HCT116 (cell line): ENCODE measurements around the gene NR2E1.

Source experiments
- CTCF ChIP-seq, 3 experiments: fragments of 200-600 bp in 1 of 3; sonication (generic) in 1 of 3; IDR thresholded peaks in 2 of 3; conservative IDR thresholded peaks in 1 of 3; 2 replicates each; pipeline ENCODE4 v1.5.1; 2012 to 2017; ENCODE audit warnings: low read depth in 2 of 3, low read length in 2 of 3, antibody characterized with exemption in 1 of 3, borderline replicate concordance in 1 of 3, control low read depth in 1 of 3, mild to moderate bottlenecking in 1 of 3, mixed read lengths in 1 of 3, mixed run types in 1 of 3, moderate library complexity in 1 of 3; ENCODE audit not compliant: insufficient read depth in 1 of 3
- EGR1 ChIP-seq: IDR thresholded peaks from 2 replicates; pipeline ENCODE4 v1.6.1; 2012; ENCODE audit warnings: low read depth
- EZH2 ChIP-seq: fragments of 200-600 bp; sonication (generic); IDR thresholded peaks from 2 replicates; pipeline ENCODE4 v1.6.1; 2017; ENCODE audit warnings: antibody characterized with exemption, mixed run types
- EZH2phosphoT487 ChIP-seq: fragments of 200-600 bp; IDR thresholded peaks from 2 replicates; pipeline ENCODE4 v1.6.1; 2018; ENCODE audit warnings: antibody characterized with exemption, borderline replicate concordance
- JUND ChIP-seq: IDR thresholded peaks from 2 replicates; pipeline ENCODE4 v1.6.1; 2012
- MAX ChIP-seq: IDR thresholded peaks from 2 replicates; pipeline ENCODE4 v1.6.1; 2012
- POLR2A ChIP-seq: IDR thresholded peaks from 2 replicates; pipeline ENCODE4 v1.7.0; 2011; ENCODE audit warnings: borderline replicate concordance; ENCODE audit not compliant: insufficient read depth, insufficient read length; ENCODE audit errors: extremely low read depth
- RAD21 ChIP-seq: IDR thresholded peaks from 2 replicates; pipeline ENCODE4 v1.6.1; 2012; ENCODE audit warnings: low read depth, mild to moderate bottlenecking
- ZNF274 ChIP-seq: fragments of 200-500 bp; sonication (Bioruptor generic); IDR thresholded peaks from 2 replicates; pipeline ENCODE4 v1.6.1; 2014; ENCODE audit warnings: mild to moderate bottlenecking, low read depth, low read length, inconsistent platforms
- TF ChIP-seq, protein P1 (sequence below): IDR thresholded peaks from 2 replicates; pipeline ENCODE4 v1.6.1; 2012; ENCODE audit warnings: low read depth

DNA sequence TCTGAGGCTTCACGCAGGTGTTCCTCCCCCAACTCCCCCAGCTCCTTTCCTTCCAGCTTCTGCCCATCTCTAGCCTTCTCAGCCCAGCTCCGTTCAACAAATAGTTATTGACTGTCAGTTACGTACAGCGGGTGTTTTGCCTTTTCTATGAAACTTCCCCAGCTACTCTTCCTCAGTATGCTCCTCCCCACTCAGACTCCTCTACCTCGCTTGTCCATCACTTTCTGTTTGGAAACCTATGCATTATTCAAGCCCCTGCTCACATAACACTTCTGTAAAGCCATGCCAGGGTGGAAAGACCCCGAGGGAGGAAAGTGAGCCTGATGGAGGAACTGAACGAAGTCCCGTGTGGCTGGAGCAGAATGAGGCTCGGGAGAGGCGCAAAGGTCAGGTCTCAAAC is 44.2 kb upstream of the NR2E1 start:
- TF ChIP-seq, protein P1, sequence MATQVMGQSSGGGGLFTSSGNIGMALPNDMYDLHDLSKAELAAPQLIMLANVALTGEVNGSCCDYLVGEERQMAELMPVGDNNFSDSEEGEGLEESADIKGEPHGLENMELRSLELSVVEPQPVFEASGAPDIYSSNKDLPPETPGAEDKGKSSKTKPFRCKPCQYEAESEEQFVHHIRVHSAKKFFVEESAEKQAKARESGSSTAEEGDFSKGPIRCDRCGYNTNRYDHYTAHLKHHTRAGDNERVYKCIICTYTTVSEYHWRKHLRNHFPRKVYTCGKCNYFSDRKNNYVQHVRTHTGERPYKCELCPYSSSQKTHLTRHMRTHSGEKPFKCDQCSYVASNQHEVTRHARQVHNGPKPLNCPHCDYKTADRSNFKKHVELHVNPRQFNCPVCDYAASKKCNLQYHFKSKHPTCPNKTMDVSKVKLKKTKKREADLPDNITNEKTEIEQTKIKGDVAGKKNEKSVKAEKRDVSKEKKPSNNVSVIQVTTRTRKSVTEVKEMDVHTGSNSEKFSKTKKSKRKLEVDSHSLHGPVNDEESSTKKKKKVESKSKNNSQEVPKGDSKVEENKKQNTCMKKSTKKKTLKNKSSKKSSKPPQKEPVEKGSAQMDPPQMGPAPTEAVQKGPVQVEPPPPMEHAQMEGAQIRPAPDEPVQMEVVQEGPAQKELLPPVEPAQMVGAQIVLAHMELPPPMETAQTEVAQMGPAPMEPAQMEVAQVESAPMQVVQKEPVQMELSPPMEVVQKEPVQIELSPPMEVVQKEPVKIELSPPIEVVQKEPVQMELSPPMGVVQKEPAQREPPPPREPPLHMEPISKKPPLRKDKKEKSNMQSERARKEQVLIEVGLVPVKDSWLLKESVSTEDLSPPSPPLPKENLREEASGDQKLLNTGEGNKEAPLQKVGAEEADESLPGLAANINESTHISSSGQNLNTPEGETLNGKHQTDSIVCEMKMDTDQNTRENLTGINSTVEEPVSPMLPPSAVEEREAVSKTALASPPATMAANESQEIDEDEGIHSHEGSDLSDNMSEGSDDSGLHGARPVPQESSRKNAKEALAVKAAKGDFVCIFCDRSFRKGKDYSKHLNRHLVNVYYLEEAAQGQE, result no peak
- no peak for TF ChIP-seq RAD21
- TF ChIP-seq EZH2, result no peak
- TF ChIP-seq CTCF (IDR thresholded peaks at IDR 0.05 in 2 of 3, conservative IDR thresholded peaks at IDR 0.05 in 1 of 3; ENCODE audit: borderline replicate concordance in 1 of 3, insufficient read depth in 1 of 3, low read depth in 2 of 3, low read length in 2 of 3), result no peak
- TF ChIP-seq EGR1, result no peak
- TF ChIP-seq JUND, result no peak
- TF ChIP-seq EZH2phosphoT487, result no peak
- no peak for TF ChIP-seq MAX
- no peak for TF ChIP-seq ZNF274
- no peak for TF ChIP-seq POLR2A
